A673 (cell line): ENCODE measurements around the gene ESM1. TPM values are rescaled to one million over a fixed set of nuclear protein-coding genes. Genes with fewer than 3 reads are reported as not detected.

Experiments used
- BruUV-seq: library from RNA; stranded (reverse); fragments of 400-500 nt; replicated peaks from 2 replicates; lab custom pipeline; 2021; lab: Mats Ljungman, UMichigan
- CTCF ChIA-PET: fragments of 300-600 bp; sonication (Branson Sonifier 250); formaldehyde crosslinking; loops from one replicate; lab custom pipeline; 2022; ENCODE audit warnings: antibody characterized with exemption; lab: Charles Lee
- POLR2A ChIA-PET: fragments of 300-600 bp; sonication (Branson Sonifier 250); formaldehyde crosslinking; loops from one replicate; lab custom pipeline; 2022; ENCODE audit warnings: antibody characterized with exemption; ENCODE audit not compliant: low non-redundant PET; lab: Charles Lee
- DNase-seq: peaks from one replicate; pipeline ENCODE4 v3.0.0-alpha.2; 2015; ENCODE audit warnings: low spot score
- H3K27ac ChIP-seq: fragments of 200-600 bp; sonication (generic); 2 replicates; pipeline ENCODE4 v1.5.1; 2016; ENCODE audit warnings: mixed run types, low read depth, mild to moderate bottlenecking, mixed read lengths, antibody characterized with exemption, low read length; ENCODE audit not compliant: poor library complexity, severe bottlenecking
- H3K27me3 ChIP-seq: fragments of 200-600 bp; sonication (generic); replicated peaks from 2 replicates; pipeline ENCODE4 v1.6.1; 2017; ENCODE audit warnings: mixed run types, low read depth, mild to moderate bottlenecking, mixed read lengths, antibody characterized with exemption, low read length; ENCODE audit not compliant: insufficient read depth, poor library complexity
- H3K36me3 ChIP-seq: fragments of 200-600 bp; sonication (generic); 2 replicates; pipeline ENCODE4 v1.6.1; 2016; ENCODE audit warnings: mixed run types, mild to moderate bottlenecking, mixed read lengths, antibody characterized with exemption, low read length; ENCODE audit not compliant: insufficient read depth, poor library complexity, severe bottlenecking
- H3K4me1 ChIP-seq: fragments of 200-600 bp; sonication (generic); 2 replicates; pipeline ENCODE4 v1.6.1; 2017; ENCODE audit warnings: mixed run types, mild to moderate bottlenecking, mixed read lengths, antibody characterized with exemption, low read length; ENCODE audit not compliant: insufficient read depth, poor library complexity, severe bottlenecking
- H3K4me3 ChIP-seq: fragments of 200-600 bp; sonication (generic); 2 replicates; pipeline ENCODE4 v1.5.1; 2016; ENCODE audit warnings: low read depth, mixed run types, mild to moderate bottlenecking, mixed read lengths, low read length; ENCODE audit not compliant: poor library complexity, severe bottlenecking
- H3K9me3 ChIP-seq: fragments of 200-600 bp; sonication (generic); 2 replicates; pipeline ENCODE4 v1.6.1; 2016; ENCODE audit warnings: mixed run types, low read depth, mild to moderate bottlenecking, mixed read lengths, antibody characterized with exemption, low read length; ENCODE audit not compliant: poor library complexity, severe bottlenecking
- EZH2 ChIP-seq: fragments of 200-600 bp; sonication (generic); IDR thresholded peaks from 2 replicates; pipeline ENCODE4 v1.6.1; 2017; ENCODE audit warnings: borderline replicate concordance, low read depth, mild to moderate bottlenecking, mixed read lengths, antibody characterized with exemption, low read length; ENCODE audit not compliant: poor library complexity, severe bottlenecking
- intact Hi-C: fragments of 100-400 bp; cut with micrococcal nuclease; formaldehyde crosslinking; loops from one replicate; pipeline ENCODE4 v1.10.0; 2022; ENCODE audit not compliant: unreplicated experiment
- total RNA-seq: library from RNA; stranded (reverse); gene quantifications from 2 replicates; pipeline ENCODE4 v1.2.3, GENCODE V29; 2021
- TF ChIP-seq, protein P1 (sequence below): fragments of 300-800, 200-600 bp; sonication (generic); conservative IDR thresholded peaks from 2 replicates; pipeline ENCODE4 v1.5.1; 2017; ENCODE audit warnings: low read depth, mild to moderate bottlenecking, antibody characterized with exemption, low read length, moderate library complexity, mixed read lengths

The ESM1 gene
- total RNA-seq, 1 experiment from 2014 or later = not detected

DNA sequence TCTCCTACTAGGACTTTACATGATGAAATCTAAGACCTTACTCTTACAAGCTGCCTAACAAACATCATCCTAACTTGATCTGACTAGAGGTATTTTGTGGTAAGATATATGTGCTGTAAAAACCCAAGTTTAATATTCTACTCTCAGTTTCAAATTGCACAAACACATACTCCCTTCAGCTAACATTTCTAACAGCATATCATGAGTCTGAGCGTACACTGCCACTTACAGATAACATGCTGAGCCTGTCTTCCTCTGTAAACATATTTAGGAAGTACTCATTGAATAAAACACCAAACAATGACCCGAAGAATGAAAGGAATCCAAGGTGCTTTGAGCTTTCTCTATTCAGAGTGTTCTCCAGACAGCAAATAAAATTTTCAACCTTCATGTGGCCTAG, 7.9 kb upstream of the ESM1 start:
- TF ChIP-seq EZH2 = no peak
- TF ChIP-seq, protein P1, sequence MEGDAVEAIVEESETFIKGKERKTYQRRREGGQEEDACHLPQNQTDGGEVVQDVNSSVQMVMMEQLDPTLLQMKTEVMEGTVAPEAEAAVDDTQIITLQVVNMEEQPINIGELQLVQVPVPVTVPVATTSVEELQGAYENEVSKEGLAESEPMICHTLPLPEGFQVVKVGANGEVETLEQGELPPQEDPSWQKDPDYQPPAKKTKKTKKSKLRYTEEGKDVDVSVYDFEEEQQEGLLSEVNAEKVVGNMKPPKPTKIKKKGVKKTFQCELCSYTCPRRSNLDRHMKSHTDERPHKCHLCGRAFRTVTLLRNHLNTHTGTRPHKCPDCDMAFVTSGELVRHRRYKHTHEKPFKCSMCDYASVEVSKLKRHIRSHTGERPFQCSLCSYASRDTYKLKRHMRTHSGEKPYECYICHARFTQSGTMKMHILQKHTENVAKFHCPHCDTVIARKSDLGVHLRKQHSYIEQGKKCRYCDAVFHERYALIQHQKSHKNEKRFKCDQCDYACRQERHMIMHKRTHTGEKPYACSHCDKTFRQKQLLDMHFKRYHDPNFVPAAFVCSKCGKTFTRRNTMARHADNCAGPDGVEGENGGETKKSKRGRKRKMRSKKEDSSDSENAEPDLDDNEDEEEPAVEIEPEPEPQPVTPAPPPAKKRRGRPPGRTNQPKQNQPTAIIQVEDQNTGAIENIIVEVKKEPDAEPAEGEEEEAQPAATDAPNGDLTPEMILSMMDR = no peak
- Histone ChIP-seq H3K9me3 (no peaks in the 10 kb centered on the region), H3K36me3 (no peaks in the 10 kb centered on the region), H3K27me3 (peaks cover 19% of the 10 kb centered on the region), H3K27ac (no peak overlapping the region), H3K4me3 (no peak overlapping the region), H3K4me1 (no peaks in the 10 kb centered on the region)
- POLR2A ChIA-PET = no interaction called here
- CTCF ChIA-PET = no interaction called here
- DNase-seq = no peak
- intact Hi-C loops = no loop called here
- no TSS peak for BruUV-seq

GRCh38 chr5:54991416-54991815, 6.0 kb upstream of the ESM1 start:
- TF ChIP-seq EZH2 = no peak
- TF ChIP-seq, protein P1 = no peak
- Histone ChIP-seq H3K27me3 (peaks cover 32% of the 10 kb centered on the region), H3K36me3 (no peaks in the 10 kb centered on the region), H3K27ac (no peak overlapping the region), H3K4me1 (no peaks in the 10 kb centered on the region), H3K9me3 (no peaks in the 10 kb centered on the region), H3K4me3 (no peak overlapping the region)
- DNase-seq = no peak
- intact Hi-C loops = no loop called here
- CTCF ChIA-PET = interaction anchor here (0.6 to 0.7 kb wide), 2 partner anchors 35 to 318 kb away, joined by 4 to 13 read pairs; no protein-coding TSS in a partner anchor
- no TSS peak for BruUV-seq
- POLR2A ChIA-PET = no interaction called here

GRCh38 chr5:54990841-54991258, 5.5 kb upstream of the ESM1 start:
- Histone ChIP-seq H3K27me3 (peaks cover 37% of the 10 kb centered on the region), H3K27ac (no peak overlapping the region), H3K4me1 (no peaks in the 10 kb centered on the region), H3K4me3 (no peak overlapping the region), H3K9me3 (no peaks in the 10 kb centered on the region), H3K36me3 (no peaks in the 10 kb centered on the region)
- TF ChIP-seq, protein P1 = no peak
- no peak for TF ChIP-seq EZH2
- CTCF ChIA-PET = no interaction called here
- POLR2A ChIA-PET = no interaction called here
- no peak for DNase-seq
- no TSS peak for BruUV-seq
- intact Hi-C loops = no loop called here
